ENCODE data around the gene THAP7. TPM values are rescaled to one million over a fixed set of nuclear protein-coding genes. Genes with fewer than 3 reads are reported as not detected.

THAP7 gene
- total RNA-seq, 1 donor from 2014 or later = 12.2 TPM

GRCh38 chr22:21030621-21031544 is 29.0 kb upstream of the THAP7 start:
- Mint-ChIP-seq H3K36me3 (ENCODE audit: low read depth, unreplicated experiment) (no peaks in the 10 kb centered on the region), H3K27ac (ENCODE audit: unreplicated experiment) (no peak overlapping the region), H3K27me3 (ENCODE audit: low read depth, unreplicated experiment) (peaks cover 32% of the 10 kb centered on the region), H3K4me3 (ENCODE audit: unreplicated experiment) (no peak overlapping the region), H3K9me3 (ENCODE audit: unreplicated experiment) (no peaks in the 10 kb centered on the region), H3K4me1 (ENCODE audit: low read depth, unreplicated experiment) (peaks cover 3% of the 10 kb centered on the region)
- H3K27ac ChIP-seq (ENCODE audit: low read depth, low read length) = no peak overlapping the region
- no peaks in the 10 kb centered on the region for H3K36me3 ChIP-seq (ENCODE audit: insufficient read depth, low read length)
- H3K9me3 ChIP-seq (ENCODE audit: insufficient read depth, low read depth, low read length) = no peaks in the 10 kb centered on the region
- H4K20me1 ChIP-seq (ENCODE audit: insufficient read depth, low read length) = no peaks in the 10 kb centered on the region
- no peaks in the 10 kb centered on the region for H3K79me2 ChIP-seq (ENCODE audit: insufficient read depth, low read length)
- no peak overlapping the region for H3K9ac ChIP-seq (ENCODE audit: low read length)
- H2AFZ ChIP-seq (ENCODE audit: low read depth, low read length) = no peak overlapping the region
- H3K27me3 ChIP-seq (ENCODE audit: insufficient read depth, low read length) = peaks cover 15% of the 10 kb centered on the region
- DNase-seq (ENCODE audit: low read depth) (no peak), FAIRE-seq (no peak)
- TF ChIP-seq, protein P1, sequence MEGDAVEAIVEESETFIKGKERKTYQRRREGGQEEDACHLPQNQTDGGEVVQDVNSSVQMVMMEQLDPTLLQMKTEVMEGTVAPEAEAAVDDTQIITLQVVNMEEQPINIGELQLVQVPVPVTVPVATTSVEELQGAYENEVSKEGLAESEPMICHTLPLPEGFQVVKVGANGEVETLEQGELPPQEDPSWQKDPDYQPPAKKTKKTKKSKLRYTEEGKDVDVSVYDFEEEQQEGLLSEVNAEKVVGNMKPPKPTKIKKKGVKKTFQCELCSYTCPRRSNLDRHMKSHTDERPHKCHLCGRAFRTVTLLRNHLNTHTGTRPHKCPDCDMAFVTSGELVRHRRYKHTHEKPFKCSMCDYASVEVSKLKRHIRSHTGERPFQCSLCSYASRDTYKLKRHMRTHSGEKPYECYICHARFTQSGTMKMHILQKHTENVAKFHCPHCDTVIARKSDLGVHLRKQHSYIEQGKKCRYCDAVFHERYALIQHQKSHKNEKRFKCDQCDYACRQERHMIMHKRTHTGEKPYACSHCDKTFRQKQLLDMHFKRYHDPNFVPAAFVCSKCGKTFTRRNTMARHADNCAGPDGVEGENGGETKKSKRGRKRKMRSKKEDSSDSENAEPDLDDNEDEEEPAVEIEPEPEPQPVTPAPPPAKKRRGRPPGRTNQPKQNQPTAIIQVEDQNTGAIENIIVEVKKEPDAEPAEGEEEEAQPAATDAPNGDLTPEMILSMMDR (IDR thresholded peaks at IDR 0.05; ENCODE audit: insufficient read depth, low read depth, low read length) = no peak
- TF ChIP-seq EZH2 (IDR thresholded peaks at IDR 0.05; ENCODE audit: insufficient read depth, low read length) = no peak
- H3K4me2 ChIP-seq (ENCODE audit: low read length) = no peak overlapping the region
- H3K4me3 ChIP-seq (ENCODE audit: insufficient read depth, low read depth, low read length) = no peak overlapping the region
- H3K4me1 ChIP-seq (ENCODE audit: insufficient read depth, low read length) = peaks cover 7% of the 10 kb centered on the region

DNA sequence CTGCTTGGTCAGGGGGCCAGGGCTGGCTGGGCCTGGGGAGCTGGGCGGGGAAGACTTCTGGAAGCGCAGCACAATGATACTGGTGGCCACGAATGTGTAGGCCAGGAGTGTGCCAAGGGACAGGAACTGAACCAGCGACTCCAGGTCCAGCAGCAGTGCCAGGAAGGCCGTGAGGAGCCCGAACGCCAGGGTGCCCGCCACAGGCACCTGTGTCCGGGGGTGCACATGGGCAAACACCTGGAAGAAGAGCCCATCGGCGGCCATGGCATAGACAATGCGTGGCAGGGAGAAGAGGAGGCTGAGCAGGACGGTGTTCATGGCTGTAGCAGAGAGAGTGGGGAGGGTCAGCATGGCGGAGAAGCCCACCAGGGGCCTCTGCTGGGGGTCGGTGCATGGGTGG is 28.1 kb upstream of the THAP7 start:
- Histone ChIP-seq H2AFZ (ENCODE audit: low read depth, low read length) (no peak overlapping the region), H4K20me1 (ENCODE audit: insufficient read depth, low read length) (no peaks in the 10 kb centered on the region), H3K4me3 (ENCODE audit: insufficient read depth, low read depth, low read length) (no peak overlapping the region), H3K4me1 (ENCODE audit: insufficient read depth, low read length) (peaks cover 7% of the 10 kb centered on the region), H3K9me3 (ENCODE audit: insufficient read depth, low read depth, low read length) (no peaks in the 10 kb centered on the region), H3K4me2 (ENCODE audit: low read length) (no peak overlapping the region), H3K9ac (ENCODE audit: low read length) (no peak overlapping the region), H3K27me3 (ENCODE audit: insufficient read depth, low read length) (peaks cover 15% of the 10 kb centered on the region), H3K27ac (ENCODE audit: low read depth, low read length) (no peak overlapping the region), H3K36me3 (ENCODE audit: insufficient read depth, low read length) (no peaks in the 10 kb centered on the region), H3K79me2 (ENCODE audit: insufficient read depth, low read length) (no peaks in the 10 kb centered on the region)
- FAIRE-seq (no peak), DNase-seq (ENCODE audit: low read depth) (no peak)
- Mint-ChIP-seq H3K36me3 (ENCODE audit: low read depth, unreplicated experiment) (no peaks in the 10 kb centered on the region), H3K27ac (ENCODE audit: unreplicated experiment) (no peak overlapping the region), H3K27me3 (ENCODE audit: low read depth, unreplicated experiment) (peaks cover 40% of the 10 kb centered on the region), H3K9me3 (ENCODE audit: unreplicated experiment) (no peaks in the 10 kb centered on the region), H3K4me3 (ENCODE audit: unreplicated experiment) (no peak overlapping the region), H3K4me1 (ENCODE audit: low read depth, unreplicated experiment) (peaks cover 6% of the 10 kb centered on the region)
- TF ChIP-seq, protein P1 (IDR thresholded peaks at IDR 0.05; ENCODE audit: insufficient read depth, low read depth, low read length) = no peak
- TF ChIP-seq EZH2 (IDR thresholded peaks at IDR 0.05; ENCODE audit: insufficient read depth, low read length) = no peak
